Endometrial microvascular endothelial cells (primary cell): ENCODE results near the gene SGPL1. TPM values are rescaled to one million over a fixed set of nuclear protein-coding genes. Genes with fewer than 3 reads are reported as not detected.
"Not testable (repeated sequence)": the region's sequence is repeated elsewhere in the genome, so short reads cannot be mapped to it uniquely, and the experiment has no call there.

Experiments used
- in situ Hi-C: cut with HindIII; loops from 2 replicates; pipeline ENCODE4 v1.10.0; 2017; ENCODE audit warnings: low sequenced_read_pairs, low pct_unique_long_range_greater_than_20kb; ENCODE audit errors: inconsistent ontology term
- total RNA-seq: library from RNA; depleted of rRNA; stranded (reverse); fragments of >200 nt; gene quantifications from one replicate; pipeline ENCODE4 v1.2.3, GENCODE V29; 2015; ENCODE audit errors: inconsistent ontology term

The SGPL1 gene
- total RNA-seq, 1 donor from 2014 or later, result 16.9 TPM

DNA sequence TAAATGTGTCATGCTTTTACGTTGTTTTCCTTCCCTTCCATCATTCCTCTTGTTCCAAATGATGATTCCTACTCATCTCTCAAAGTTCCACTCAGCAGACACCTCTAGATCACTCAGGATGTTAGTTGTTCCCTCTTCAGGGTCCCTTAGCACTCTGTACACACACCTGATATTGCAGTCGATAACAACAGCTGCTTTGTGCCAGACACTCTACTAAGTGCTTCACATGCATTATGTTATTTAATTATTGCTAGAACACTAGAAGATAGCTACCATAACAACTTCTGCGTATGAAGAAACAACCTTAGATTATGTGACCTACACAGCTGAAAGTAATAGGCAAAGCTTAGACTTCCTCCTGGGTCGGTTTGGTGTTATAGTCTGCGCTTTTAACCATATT is 43.0 kb downstream of the SGPL1 start:
- in situ Hi-C loops, result no loop called here

DNA sequence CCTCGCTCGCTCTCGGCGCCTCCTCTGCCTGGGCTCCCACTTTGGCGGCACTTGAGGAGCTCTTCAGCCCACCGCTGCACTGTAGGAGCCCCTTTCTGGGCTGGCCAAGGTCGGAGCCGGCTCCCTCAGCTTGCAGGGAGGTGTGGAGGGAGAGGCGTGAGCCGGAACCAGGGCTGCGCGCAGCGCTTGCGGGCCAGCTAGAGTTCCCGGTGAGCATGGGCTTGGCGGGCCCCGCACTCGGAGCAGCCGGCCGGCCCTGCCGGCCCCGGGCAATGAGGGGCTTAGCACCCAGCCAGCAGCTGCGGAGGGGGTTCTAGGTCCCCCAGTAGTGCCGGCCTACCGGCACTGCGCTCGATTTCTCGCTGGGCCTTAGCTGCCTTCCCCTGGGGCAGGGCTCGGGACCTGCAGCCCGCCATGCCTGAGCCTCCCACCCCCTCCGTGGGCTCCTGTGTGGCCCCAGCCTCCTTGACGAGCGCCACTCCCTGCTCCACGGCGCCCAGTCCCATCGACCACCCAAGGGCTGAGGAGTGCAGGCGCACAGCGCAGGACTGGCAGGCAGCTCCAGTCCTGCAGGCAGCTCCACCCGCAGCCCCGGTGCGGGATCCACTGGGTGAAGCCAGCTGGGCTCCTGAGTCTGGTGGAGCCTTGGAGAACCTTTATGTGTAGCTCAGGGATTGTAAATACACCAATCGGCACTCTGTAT is 45.9 kb downstream of the SGPL1 start:
- in situ Hi-C loops, result not testable (repeated sequence)

GRCh38 chr10:70863470-70864160 is 47.9 kb downstream of the SGPL1 start:
- in situ Hi-C loops, result no loop called here

DNA sequence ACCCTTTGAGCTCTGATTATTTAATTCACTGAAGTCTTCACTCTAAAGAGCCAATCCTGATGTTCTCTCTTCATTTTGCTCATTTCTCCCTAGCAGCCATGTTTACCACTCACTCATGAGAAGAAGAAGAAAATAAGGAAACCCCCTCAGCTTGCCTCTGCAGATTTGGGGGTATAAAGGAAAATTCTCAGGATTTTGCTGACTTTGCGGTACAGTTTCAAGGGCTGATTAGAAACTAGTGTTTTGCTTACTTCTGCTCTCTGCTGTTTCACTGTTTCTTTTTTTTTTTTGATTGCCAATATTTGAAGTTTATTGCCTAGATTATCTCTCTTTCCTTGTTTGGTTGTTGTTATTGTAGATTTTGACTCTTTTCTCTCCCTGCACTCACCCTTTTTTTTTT is 49.2 kb downstream of the SGPL1 start:
- in situ Hi-C loops, result no loop called here

DNA sequence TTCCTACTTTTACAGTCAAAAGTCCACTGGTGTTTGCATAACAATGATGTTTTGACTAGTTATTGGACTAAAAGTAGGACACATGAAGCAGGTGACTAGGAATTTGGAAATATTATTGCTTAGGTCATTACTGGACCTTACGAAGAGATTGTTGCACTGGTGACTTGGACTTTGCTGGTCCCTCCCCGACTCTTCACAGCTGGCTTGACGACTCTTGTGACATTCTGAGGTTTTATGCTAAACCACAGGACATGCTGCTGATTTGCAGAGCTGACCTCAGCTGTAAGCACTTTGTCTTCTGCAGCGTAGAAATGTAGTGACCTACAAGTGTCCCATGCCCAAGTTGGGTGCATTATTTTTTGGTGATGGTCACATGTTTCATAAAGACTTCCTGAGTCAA is 50.7 kb downstream of the SGPL1 start:
- in situ Hi-C loops, result no loop called here

GRCh38 chr10:70872291-70872690 is 56.5 kb downstream of the SGPL1 start:
- in situ Hi-C loops, result no loop called here

DNA sequence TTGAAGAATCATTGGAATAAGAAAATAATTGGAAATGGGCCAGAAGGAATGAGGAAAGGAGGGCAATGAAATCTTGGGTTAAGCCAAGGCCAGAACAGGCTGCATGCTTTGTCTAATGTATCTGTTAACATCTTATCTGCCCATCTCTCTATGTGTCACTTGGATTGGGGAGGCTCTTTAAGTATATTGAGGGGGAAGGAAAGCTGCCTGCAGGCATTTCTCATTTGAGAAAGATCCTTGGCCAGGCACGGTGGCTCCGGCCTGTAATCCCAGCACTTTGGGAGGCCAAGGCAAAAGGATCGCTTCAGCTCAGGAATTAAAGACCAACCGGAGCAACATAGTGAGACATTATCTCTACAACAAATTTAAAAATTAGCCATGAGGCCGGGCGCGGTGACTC is 58.3 kb downstream of the SGPL1 start:
- in situ Hi-C loops, result no loop called here

DNA sequence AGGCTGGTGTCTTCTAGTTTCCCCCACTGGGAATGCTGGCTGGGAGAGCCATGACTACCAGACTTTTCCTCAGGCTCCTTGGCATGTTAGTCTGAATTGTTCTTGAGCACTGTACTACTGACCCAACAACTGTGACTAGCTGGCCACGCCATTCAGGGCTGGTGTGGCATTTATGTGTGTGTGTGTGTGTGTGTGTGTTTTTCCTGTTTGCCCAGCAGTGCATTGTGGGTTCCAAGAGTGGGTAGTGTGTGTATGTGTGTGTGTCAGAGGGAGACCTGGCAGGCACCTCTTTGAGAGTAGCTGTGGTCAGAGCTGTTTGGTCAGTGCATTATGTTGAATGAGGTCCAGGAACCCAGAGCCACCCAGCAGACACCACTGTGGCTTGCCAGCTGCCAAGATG is 63.5 kb downstream of the SGPL1 start:
- in situ Hi-C loops, result no loop called here

DNA sequence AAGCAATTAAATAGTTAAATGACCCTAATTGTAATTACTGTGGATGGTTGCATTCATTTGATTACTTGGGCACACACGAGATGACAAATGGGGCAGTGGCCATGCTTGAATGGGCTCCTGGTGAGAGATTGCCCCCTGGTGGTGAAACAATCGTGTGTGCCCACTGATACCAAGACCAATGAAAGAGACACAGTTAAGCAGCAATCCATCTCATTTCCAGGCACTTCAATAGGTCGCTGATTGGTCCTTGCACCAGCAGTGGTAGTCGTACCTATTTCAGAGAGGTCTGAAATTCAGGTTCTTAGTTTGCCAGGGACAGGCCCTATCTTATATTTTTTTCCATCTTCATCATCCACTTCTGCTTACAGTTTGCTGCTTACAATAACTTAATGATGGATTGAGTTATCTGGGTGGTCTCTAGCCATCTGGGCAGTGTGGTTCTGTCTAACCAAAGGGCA is 64.4 kb downstream of the SGPL1 start:
- in situ Hi-C loops, result no loop called here

- in situ Hi-C loops, result no loop called here
These were observed 69.0 kb downstream of the SGPL1 start for GRCh38 chr10:70884741-70885140.

DNA sequence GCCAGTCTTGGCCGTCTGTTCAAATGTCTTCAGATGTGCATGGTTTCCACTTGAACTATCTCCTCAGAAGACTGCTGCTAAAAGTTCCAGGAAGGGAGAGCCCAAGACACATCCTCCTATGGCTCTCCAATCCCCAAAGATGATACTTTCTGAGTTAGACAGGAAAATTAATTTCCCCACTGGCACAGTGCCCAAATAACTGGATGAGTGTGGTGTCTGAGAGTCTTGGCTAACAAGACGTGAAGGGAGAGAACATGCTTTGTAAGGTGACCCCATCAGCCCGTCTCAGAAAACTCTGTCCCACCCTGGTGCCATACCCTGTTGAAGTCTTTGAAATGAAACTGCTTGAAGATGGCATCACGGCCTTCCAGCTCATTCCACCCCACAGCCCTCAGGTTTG is 69.7 kb downstream of the SGPL1 start:
- in situ Hi-C loops, result no loop called here

GRCh38 chr10:70885931-70886903 is 70.5 kb downstream of the SGPL1 start:
- in situ Hi-C loops, result no loop called here

- in situ Hi-C loops, result no loop called here
These were observed 71.3 kb downstream of the SGPL1 start for GRCh38 chr10:70886921-70887665.

- in situ Hi-C loops, result no loop called here
These were observed 72.4 kb downstream of the SGPL1 start, which contains the start of gene PCBD1 for GRCh38 chr10:70887804-70888800. TSS of gene PCBD1 (minus strand) at chr10:70888565. CDS start at chr10:70888533, 32 bp downstream.

DNA sequence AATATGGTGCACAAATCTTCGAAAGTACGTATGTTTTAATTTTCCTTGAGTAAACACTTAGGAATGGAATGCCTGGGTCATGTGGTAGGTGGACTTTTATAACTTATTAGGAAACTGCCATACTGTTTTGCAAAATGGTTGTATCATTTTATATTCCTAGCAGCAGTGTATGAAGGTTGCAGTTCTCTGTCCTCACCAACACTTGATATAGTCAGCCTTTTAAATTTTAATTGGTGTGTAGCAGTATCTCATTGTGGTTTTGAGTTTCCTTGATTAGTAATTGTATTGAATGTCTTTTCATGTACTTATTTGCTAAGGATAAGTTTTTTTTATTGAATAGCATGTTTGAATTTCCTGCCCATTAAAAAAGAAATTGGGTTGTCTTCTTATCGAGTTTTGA is 73.5 kb downstream of the SGPL1 start:
- in situ Hi-C loops, result no loop called here

DNA sequence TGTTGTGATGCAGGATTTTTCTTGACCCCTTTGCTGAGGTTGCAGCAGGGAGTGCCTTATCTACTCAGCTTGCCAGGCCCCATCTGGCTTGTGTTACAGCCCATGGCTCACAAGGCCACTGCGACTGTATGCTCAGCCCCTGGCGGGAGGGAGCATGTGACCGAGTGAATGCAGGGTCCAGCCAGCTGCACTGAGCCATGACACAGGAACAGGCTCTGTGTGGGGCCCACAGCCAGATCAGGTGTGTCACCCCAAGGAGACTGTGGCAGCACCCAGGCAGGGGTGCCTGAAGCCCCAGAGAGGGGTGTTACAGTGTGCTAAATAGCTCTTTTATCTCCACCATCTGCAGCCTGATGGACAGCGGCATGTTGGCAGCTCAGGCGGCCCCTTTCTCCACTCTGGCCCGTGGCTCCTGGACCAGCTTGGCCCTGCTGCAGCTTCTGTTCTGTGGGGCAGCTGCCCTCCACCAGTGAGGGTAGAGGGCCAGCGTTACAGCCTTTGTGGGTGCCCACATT is 75.2 kb downstream of the SGPL1 start:
- in situ Hi-C loops, result no loop called here

GRCh38 chr10:70891627-70892026 is 75.9 kb downstream of the SGPL1 start:
- in situ Hi-C loops, result no loop called here
